VCaP (cell line): ENCODE data around the gene PLOD2.
A peak's percentile ranks its signal among the peaks of the same experiment; 100 is the strongest.

Experiments used
- H3K27ac ChIP-seq: fragments of 450-650 bp; 2 replicates; pipeline ENCODE4 v1.5.1; 2017
- TF ChIP-seq, protein P1 (sequence below): fragments of 450-650 bp; conservative IDR thresholded peaks from 2 replicates; pipeline ENCODE4 v1.5.1; 2017; ENCODE audit warnings: mild to moderate bottlenecking, moderate library complexity

Gene PLOD2

DNA sequence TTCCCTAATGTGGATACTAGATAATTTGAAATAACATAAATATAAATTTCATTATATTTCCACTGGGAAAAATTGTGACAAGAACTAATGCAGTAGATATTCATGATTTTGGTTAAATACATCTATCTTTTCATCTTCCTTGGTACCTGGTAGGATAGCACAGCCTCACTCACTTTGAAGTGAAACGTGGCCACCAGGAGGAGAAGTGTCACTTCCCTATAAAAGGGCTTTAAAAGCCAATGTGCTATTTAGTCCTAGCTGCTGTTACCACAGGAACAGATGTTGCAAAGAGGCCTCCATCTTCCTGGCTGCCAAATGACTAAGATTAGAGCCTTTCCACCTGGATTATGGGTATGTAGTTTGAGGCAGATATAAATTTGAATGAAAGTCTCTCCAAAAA is 140.0 kb downstream of the PLOD2 start:
- TF ChIP-seq, protein P1, sequence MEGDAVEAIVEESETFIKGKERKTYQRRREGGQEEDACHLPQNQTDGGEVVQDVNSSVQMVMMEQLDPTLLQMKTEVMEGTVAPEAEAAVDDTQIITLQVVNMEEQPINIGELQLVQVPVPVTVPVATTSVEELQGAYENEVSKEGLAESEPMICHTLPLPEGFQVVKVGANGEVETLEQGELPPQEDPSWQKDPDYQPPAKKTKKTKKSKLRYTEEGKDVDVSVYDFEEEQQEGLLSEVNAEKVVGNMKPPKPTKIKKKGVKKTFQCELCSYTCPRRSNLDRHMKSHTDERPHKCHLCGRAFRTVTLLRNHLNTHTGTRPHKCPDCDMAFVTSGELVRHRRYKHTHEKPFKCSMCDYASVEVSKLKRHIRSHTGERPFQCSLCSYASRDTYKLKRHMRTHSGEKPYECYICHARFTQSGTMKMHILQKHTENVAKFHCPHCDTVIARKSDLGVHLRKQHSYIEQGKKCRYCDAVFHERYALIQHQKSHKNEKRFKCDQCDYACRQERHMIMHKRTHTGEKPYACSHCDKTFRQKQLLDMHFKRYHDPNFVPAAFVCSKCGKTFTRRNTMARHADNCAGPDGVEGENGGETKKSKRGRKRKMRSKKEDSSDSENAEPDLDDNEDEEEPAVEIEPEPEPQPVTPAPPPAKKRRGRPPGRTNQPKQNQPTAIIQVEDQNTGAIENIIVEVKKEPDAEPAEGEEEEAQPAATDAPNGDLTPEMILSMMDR, result peak; percentile 26; the same call in 1 of the 2 replicates
- H3K27ac ChIP-seq, result no peak overlapping the region

DNA sequence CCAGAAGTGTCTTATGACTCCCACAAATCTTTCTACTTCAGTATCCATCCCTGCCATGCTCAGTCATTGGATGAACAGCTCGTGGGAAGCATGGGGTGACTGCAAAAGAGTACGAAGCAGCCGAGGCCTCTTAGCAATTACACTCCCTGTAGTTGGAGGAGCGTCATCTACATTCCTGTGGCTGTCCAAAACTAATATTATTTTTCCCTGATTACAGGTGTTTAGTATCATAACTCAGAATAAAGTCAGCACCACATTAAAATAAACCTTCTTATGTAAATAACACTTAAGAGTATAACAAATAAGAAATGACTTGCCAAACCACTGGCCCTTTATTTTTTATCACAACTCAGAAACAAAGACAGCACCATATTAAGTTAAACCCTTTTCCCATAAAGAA is 141.5 kb downstream of the PLOD2 start:
- TF ChIP-seq, protein P1, result no peak
- no peak overlapping the region for H3K27ac ChIP-seq
